HG02885 (cell line): ENCODE measurements around the gene MICB.
"Not testable (repeated sequence)": the region's sequence is repeated elsewhere in the genome, so short reads cannot be mapped to it uniquely, and the experiment has no call there.

Experiments used
- ATAC-seq: cut with Tn5 transposase; IDR thresholded peaks from one replicate; pipeline ENCODE4 v1.9.1; 2021; ENCODE audit warnings: mild to moderate bottlenecking; ENCODE audit not compliant: unreplicated experiment, poor library complexity

The MICB gene

GRCh38 chr6:31497531-31498476 is at the start of gene MICB:
MICB (plus strand) TSS chr6:31498145; CDS start chr6:31498194, 49 bp downstream.
- peak; percentile 63 for ATAC-seq

- no peak for ATAC-seq
Observed at GRCh38 chr6:31450751-31451150, 47.2 kb upstream of the MICB start.

GRCh38 chr6:31452859-31453258 is 45.1 kb upstream of the MICB start:
- no peak for ATAC-seq

DNA sequence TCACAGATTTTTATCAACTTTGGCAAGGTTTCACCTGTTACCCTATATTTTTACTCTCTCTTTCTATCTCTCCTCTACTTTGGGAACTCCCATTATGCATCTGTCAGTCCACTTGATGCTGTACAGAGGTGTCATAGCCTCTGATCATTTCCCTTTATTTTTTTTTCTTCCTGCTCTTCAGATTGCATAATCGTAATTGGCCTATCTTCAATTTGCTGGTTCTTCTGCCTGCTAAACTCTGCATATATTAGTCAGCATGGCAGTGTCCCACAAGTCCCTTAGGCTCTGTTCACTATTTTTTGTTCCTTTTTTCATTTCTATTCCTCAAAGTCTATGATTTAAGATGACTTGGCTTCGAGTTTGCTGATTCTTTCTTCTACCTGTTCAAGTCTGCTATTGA is 44.7 kb upstream of the MICB start:
- ATAC-seq: no peak

GRCh38 chr6:31459864-31460263 is 38.1 kb upstream of the MICB start:
- not testable (repeated sequence) for ATAC-seq

- no peak for ATAC-seq
Observed at GRCh38 chr6:31460361-31461025, 37.5 kb upstream of the MICB start.

DNA sequence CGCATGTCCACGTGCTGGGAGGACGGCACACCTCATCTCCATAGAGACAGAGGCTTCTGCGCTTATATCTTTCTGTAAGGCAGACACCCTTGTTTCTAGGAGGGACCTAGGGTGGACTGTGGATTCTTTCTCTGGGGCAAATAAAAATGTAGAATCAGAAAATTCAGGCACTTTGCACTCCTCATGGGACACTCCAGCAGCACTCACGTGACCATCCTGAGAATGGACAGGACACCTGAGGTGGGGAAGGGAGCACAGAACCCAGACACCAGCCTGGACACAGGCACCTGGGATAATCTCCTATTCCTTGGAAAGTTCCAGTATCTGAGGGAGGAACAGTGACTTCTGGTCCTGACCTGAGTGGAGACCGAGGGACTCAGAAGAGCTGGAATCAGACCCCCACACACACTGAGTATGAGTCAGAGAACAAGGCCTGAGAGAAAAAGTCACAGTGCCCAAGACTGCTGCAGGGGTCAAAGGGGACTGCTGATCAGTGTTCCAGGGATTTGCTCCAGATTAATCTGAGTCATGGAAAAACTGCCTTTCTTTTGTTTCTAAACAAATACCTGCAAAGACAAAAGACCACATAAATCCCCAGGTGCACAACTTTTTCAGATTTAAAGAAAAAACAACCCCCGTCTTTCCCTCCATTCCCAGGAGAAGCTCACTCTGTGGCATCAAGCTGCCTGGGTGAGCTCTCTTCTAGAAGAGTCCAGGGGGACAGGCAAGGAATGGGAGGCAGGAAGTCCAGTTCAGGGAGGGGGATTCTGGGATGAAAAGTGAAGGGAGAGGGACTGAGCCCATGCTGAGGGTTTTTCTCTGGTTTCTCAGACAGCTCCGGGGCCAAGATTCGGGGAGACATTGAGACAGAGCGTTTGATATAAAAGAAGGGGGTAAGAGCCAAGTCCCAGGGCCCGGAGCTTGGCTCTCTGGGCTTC is 35.6 kb upstream of the MICB start:
- no peak for ATAC-seq

GRCh38 chr6:31462964-31463870 is 34.7 kb upstream of the MICB start:
- peak; percentile 94 for ATAC-seq

GRCh38 chr6:31464252-31465184 is 33.4 kb upstream of the MICB start:
- ATAC-seq: no peak

GRCh38 chr6:31465185-31465536 is 32.8 kb upstream of the MICB start:
- ATAC-seq: no peak

GRCh38 chr6:31465718-31466117 is 32.2 kb upstream of the MICB start:
- ATAC-seq: no peak

GRCh38 chr6:31466466-31466865 is 31.5 kb upstream of the MICB start:
- no peak for ATAC-seq

DNA sequence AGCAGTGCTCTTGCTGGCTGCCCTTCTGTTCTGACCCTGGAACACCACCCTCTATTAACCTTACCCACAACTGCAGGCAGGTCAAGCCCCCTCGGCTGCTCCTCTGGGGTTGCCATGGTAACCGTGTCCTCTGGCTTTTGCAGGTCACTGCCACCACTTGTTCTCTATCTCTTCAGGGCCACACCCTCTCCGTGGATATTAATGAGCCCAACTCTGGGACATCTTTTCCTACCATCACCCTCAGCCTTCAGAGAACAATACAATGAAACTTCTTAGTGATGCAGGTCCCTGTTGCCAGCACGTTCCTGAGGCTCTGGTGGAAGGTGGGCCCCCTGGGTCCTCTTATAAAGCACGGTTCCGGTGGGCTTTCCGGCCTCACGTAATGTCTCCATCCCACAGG is 30.8 kb upstream of the MICB start:
- no peak for ATAC-seq

DNA sequence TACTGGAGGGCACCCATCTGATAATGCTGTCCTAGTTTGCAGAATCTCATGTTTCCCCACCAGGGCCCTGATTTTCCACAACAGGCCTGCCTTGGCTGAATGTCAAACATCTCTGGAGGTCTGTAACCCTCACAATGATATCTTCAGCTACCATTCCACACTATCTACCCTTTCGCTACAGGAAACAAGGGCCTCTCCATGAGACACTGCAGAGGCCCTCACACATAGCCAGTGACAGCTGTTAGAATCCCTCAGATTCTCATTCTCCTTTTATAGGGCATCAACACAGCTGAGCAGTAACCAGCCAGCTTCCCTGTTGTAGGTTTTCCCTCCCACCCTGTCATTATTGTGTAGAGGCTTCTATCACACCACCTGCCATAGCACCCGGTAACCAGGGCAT is 29.6 kb upstream of the MICB start:
- ATAC-seq: no peak

DNA sequence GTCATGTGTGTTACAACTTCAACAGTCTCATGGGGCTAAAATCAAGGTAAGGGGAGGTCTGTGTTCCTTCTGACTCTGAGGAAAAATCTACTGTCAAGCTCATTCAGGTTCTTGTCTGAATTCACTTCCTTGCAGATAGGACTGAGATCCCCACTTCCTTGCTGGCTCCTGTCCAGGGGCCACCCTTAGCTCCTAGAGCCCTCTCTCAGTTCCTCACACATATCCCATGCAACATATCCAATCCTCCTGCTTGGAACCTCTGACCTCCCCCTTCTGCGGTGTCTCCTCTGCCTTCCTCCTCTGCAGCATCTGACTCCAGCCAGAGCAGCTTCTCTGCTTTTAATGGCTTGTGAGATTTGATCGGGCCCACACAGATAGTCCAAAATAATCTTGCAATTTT is 27.1 kb upstream of the MICB start:
- no peak for ATAC-seq

DNA sequence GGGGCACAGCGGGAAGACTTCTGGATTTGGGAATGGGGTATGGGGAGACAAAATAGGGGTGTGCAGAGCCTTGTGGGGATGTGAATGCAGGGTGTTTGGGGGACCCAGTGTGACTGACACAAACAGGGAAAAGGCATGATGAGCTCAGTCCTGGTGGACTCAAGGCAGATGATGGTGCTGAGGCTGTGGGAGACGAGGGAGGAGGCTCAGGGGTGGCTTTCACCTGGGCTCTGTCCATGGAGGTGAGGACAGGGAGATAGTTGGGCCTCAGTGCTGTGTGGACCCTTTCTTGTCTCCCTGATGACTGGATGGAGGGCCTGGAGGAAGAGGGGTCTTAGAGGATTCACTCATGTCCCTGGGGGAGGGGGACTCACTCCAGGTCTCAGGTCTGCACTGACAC is 26.2 kb upstream of the MICB start:
- ATAC-seq: no peak

GRCh38 chr6:31472259-31472658 is 25.7 kb upstream of the MICB start:
- ATAC-seq: no peak

- no peak for ATAC-seq
Observed at GRCh38 chr6:31473244-31473643, 24.7 kb upstream of the MICB start.
